K562 (cell line): ENCODE results near the gene SLC6A6. TPM values are rescaled to one million over a fixed set of nuclear protein-coding genes. Genes with fewer than 3 reads are reported as not detected.

ENCODE experiments used
- ATAC-seq: fragments of 200-7000 bp; cut with Tn5 transposase; 3 replicates; pipeline ENCODE4 v1.9.1; 2020; ENCODE audit warnings: moderate library complexity
- BruUV-seq: library from RNA; stranded (reverse); fragments of 400-500 nt; replicated peaks from 2 replicates; lab custom pipeline; 2021; lab: Mats Ljungman, UMichigan
- CTCF ChIA-PET: fragments of 300-600 bp; formaldehyde crosslinking; extraction: SDS; loops from one replicate; lab custom pipeline; 2021; ENCODE audit warnings: low intra/inter-chr PET ratio; lab: Yijun Ruan, JAX
- POLR2A ChIA-PET: fragments of 300-600, 350-650 bp; sonication (Branson Sonifier 250); formaldehyde crosslinking; extraction: SDS; loops from one replicate; lab custom pipeline; 2021; ENCODE audit warnings: antibody characterized with exemption, inconsistent platforms; lab: Yijun Ruan, JAX
- DNase-seq, 4 experiments: peaks; one replicate each; pipeline versions ENCODE4 v3.0.0 to v3.0.0-alpha.2; 2011 to 2018; ENCODE audit warnings: low spot score in 3 of 4, mixed read lengths in 3 of 4; ENCODE audit errors: extremely low read depth in 1 of 4
- FAIRE-seq: peaks from 2 replicates; lab custom pipeline; 2011; peaks lifted over from hg19 to GRCh38; lab: Jason Lieb, UNC
- H2AFZ ChIP-seq: 2 replicates; pipeline ENCODE4 v1.6.0; 2011; ENCODE audit warnings: low read depth, low read length, control low read depth, inconsistent platforms
- H3K27ac ChIP-seq: fragments of 200-600 bp; 3 replicates; pipeline ENCODE4 v1.8.0; 2011; ENCODE audit warnings: low read depth, mild to moderate bottlenecking, control low read depth, inconsistent platforms, low read length, moderate library complexity, mixed read lengths; ENCODE audit errors: extremely low read depth
- H3K27me3 ChIP-seq, 2 experiments: fragments of 300-600 bp in 1 of 2; 2 replicates in 1 of 2; 3 replicates in 1 of 2; pipeline versions ENCODE4 v1.6.0 to v1.8.0; 2011; ENCODE audit warnings: inconsistent platforms in 2 of 2, low read length in 2 of 2, mild to moderate bottlenecking in 1 of 2, mixed read lengths in 1 of 2, moderate library complexity in 1 of 2; ENCODE audit not compliant: control insufficient read depth in 2 of 2, insufficient read depth in 2 of 2
- H3K36me3 ChIP-seq: fragments of 300-600 bp; 3 replicates; pipeline ENCODE4 v1.8.0; 2011; ENCODE audit warnings: mild to moderate bottlenecking, low read length, inconsistent platforms; ENCODE audit not compliant: control insufficient read depth, insufficient read depth
- H3K4me1 ChIP-seq, 2 experiments: fragments of 200-600 bp in 1 of 2; replicated peaks in 1 of 2; 2 replicates in 1 of 2; 3 replicates in 1 of 2; pipeline versions ENCODE4 v1.5.1 to v1.8.0; 2011; ENCODE audit warnings: inconsistent platforms in 2 of 2, low read length in 2 of 2, mild to moderate bottlenecking in 1 of 2, mixed read lengths in 1 of 2, moderate library complexity in 1 of 2; ENCODE audit not compliant: control insufficient read depth in 2 of 2, insufficient read depth in 2 of 2
- H3K4me2 ChIP-seq: 2 replicates; pipeline ENCODE4 v1.6.1; 2011; ENCODE audit warnings: low read length, control low read depth, inconsistent platforms, mixed read lengths; ENCODE audit not compliant: insufficient read depth
- H3K4me3 ChIP-seq: fragments of 200-600 bp; sonication (generic), shearing (Covaris generic); 2 replicates; pipeline ENCODE4 v1.5.1; 2016; ENCODE audit warnings: control low read depth, inconsistent platforms
- H3K79me2 ChIP-seq: fragments of 200-600 bp; 3 replicates; pipeline ENCODE4 v1.8.0; 2011; ENCODE audit warnings: low read length, inconsistent platforms; ENCODE audit not compliant: control insufficient read depth, insufficient read depth
- H3K9ac ChIP-seq, 2 experiments: 2 replicates each; pipeline versions ENCODE4 v1.6.0 to v1.6.1; 2011; ENCODE audit warnings: low read depth in 2 of 2, low read length in 2 of 2, control low read depth in 1 of 2, inconsistent platforms in 1 of 2, mild to moderate bottlenecking in 1 of 2, mixed read lengths in 1 of 2; ENCODE audit not compliant: insufficient read depth in 1 of 2
- H3K9me1 ChIP-seq: one replicate; pipeline ENCODE4 v1.6.0; 2011; ENCODE audit warnings: inconsistent platforms, mild to moderate bottlenecking, low read length, moderate library complexity; ENCODE audit not compliant: control insufficient read depth, insufficient read depth
- H3K9me3 ChIP-seq: replicated peaks from 2 replicates; pipeline ENCODE4 v1.5.1; 2011; ENCODE audit warnings: low read depth, low read length, inconsistent platforms; ENCODE audit not compliant: control insufficient read depth, insufficient read depth
- H4K20me1 ChIP-seq: replicated peaks from 2 replicates; pipeline ENCODE4 v1.6.1; 2011; ENCODE audit warnings: low read length, inconsistent platforms, mixed read lengths; ENCODE audit not compliant: control insufficient read depth, insufficient read depth
- CTBP1 ChIP-seq: fragments of 450-650 bp; IDR thresholded peaks from 2 replicates; pipeline ENCODE4 v1.6.1; 2016; ENCODE audit warnings: borderline replicate concordance
- RAD21 ChIP-seq, 2 experiments: fragments of 250-450 bp in 1 of 2; fragments of 450-650 bp in 1 of 2; sonication (Bioruptor Pico) in 1 of 2; formaldehyde crosslinking in 1 of 2; IDR thresholded peaks in 1 of 2; conservative IDR thresholded peaks in 1 of 2; 2 replicates each; pipeline versions ENCODE4 v1.4.0 to v1.8.0; 2020 to 2022; ENCODE audit warnings: mild to moderate bottlenecking in 2 of 2, moderate library complexity in 1 of 2
- REST ChIP-seq, 2 experiments: fragments of 450-650 bp; formaldehyde crosslinking in 1 of 2; IDR thresholded peaks; 2 replicates each; pipeline versions ENCODE4 v1.4.0 to v1.6.1; 2014 to 2020; ENCODE audit warnings: mild to moderate bottlenecking in 2 of 2, borderline replicate concordance in 1 of 2, low read depth in 1 of 2
- SPI1 ChIP-seq: IDR thresholded peaks from 2 replicates; pipeline ENCODE4 v1.6.1; 2011; ENCODE audit warnings: low read depth, low read length, control low read depth, borderline replicate concordance
- STAT5A ChIP-seq: IDR thresholded peaks from 2 replicates; pipeline ENCODE4 v1.6.1; 2012; ENCODE audit warnings: low read length, inconsistent platforms, borderline replicate concordance
- THAP12 ChIP-seq: fragments of 250-450 bp; sonication (Bioruptor Pico); IDR thresholded peaks from 2 replicates; pipeline ENCODE4 v1.9.0; 2021; ENCODE audit warnings: mild to moderate bottlenecking, inconsistent platforms
- ZNF253 ChIP-seq: fragments of 250-450 bp; sonication (Bioruptor Pico); conservative IDR thresholded peaks from 2 replicates; pipeline ENCODE4 v1.6.1; 2021; ENCODE audit warnings: mild to moderate bottlenecking
- WGBS: fragments of 100-300 bp; shearing (Covaris generic); methylation state at CpG from one replicate; pipeline ENCODE4 v1.1.6; 2016; ENCODE audit warnings: low coverage, mixed read lengths; ENCODE audit not compliant: insufficient coverage; ENCODE audit errors: missing lambda C conversion rate; 5-methylcytosine and 5-hydroxymethylcytosine counted together
- in situ Hi-C: fragments of 300-500 bp; cut with MboI; formaldehyde crosslinking; loops from 4 replicates; pipeline ENCODE4 v1.15.0; 2018; ENCODE audit warnings: inconsistent platforms, mixed read lengths
- intact Hi-C: fragments of 100-400 bp; cut with micrococcal nuclease; formaldehyde crosslinking; loops from 2 replicates; pipeline ENCODE4 v1.14.2; 2022
- polyA plus RNA-seq, 8 experiments: library from polyadenylated mRNA; depleted of rRNA in 4 of 8; stranded (reverse) in 5 of 8; unstranded in 3 of 8; fragments of >200 nt; fragmentation: Nextera tagmentation in 2 of 8; fragmentation: Illumina TruSeq in 1 of 8; extraction: Ambion mirVana in 2 of 8; extraction: Trizol in 1 of 8; gene quantifications; 2 replicates each; pipeline versions ENCODE4 v1.2.1 to v1.2.3, GENCODE V29; 2011 to 2014; ENCODE audit warnings: inconsistent platforms in 1 of 8, missing spikeins in 1 of 8
- total RNA-seq, 7 experiments: library from RNA; depleted of rRNA in 6 of 7; stranded (reverse); fragments of >200 nt in 6 of 7; fragmentation: Illumina TruSeq in 2 of 7; extraction: Trizol in 2 of 7; gene quantifications; 2 replicates each; pipeline versions ENCODE4 v1.2.1 to v1.2.3, GENCODE V29; 2011 to 2021; ENCODE audit warnings: low replicate concordance in 1 of 7
- TF ChIP-seq, protein P1 (sequence below), 2 experiments: IDR thresholded peaks; 2 replicates each; pipeline ENCODE4 v1.6.1; 2011; ENCODE audit warnings: borderline replicate concordance in 1 of 2, control low read depth in 1 of 2, low read depth in 1 of 2, low read length in 1 of 2, mild to moderate bottlenecking in 1 of 2, mixed read lengths in 1 of 2, moderate library complexity in 1 of 2; ENCODE audit not compliant: insufficient read depth in 1 of 2, insufficient read length in 1 of 2, poor library complexity in 1 of 2, severe bottlenecking in 1 of 2; ENCODE audit errors: extremely low read depth in 1 of 2

SLC6A6 gene
- total and polyA plus RNA-seq, 9 of the 15 experiments (the other 6 are each of a cell fraction or from before 2014, with no cell fraction given), result 12.3 to 203 (median 93.2) TPM

DNA sequence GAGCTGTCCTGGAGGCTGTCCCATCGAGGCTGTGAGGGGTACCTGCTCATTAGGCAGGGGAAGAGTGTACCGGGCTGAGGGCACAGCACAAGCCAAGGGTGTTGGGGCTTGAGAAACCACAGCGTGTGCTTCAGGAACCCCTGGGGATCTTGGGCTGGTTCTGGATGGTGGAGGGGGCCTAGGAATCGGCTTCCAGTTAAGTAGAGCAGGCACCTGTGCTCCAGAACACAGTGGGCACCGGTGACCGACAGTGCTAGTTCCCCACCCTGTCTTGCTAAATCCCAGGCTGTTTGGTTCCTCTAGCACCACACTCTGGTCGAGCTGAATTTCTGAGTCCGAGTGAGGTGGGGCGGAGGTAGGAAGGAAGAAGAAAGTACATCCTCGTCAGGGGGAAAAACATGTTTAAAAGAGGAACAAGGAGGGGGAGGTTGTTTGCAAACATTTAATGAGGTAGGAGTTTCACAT is 29.1 kb downstream of the SLC6A6 start:
- ChIA-PET CTCF (no interaction called here), POLR2A (interaction anchor here (0.6 to 2.7 kb wide), 8 partner anchors 9 to 1312 kb away, joined by 3 to 7 read pairs (median 4); no protein-coding TSS in a partner anchor)
- Histone ChIP-seq H3K9me1 (peaks cover 10% of the 10 kb centered on the region), H3K79me2 (peaks cover 100% of the 10 kb centered on the region), H3K4me1 (peaks cover 47 to 60% of the 10 kb centered on the region in 2 experiments), H3K27me3 (no peaks in the 10 kb centered on the region), H4K20me1 (peaks cover 26% of the 10 kb centered on the region), H3K9ac (peak overlapping the region; percentile 60 to 88), H3K36me3 (peaks cover 88% of the 10 kb centered on the region; the same call in 2 of the 3 replicates), H3K27ac (peak overlapping the region; percentile 80), H3K4me3 (peak overlapping the region; percentile 7; the same call in 1 of the 2 replicates), H3K9me3 (no peaks in the 10 kb centered on the region), H3K4me2 (peak overlapping the region; percentile 70), H2AFZ (no peak overlapping the region)
- DNase-seq (peak; percentile 45 to 72 (median 52)), ATAC-seq (peak; percentile 62), FAIRE-seq (no peak)
- 19% methylated on average over 10 of the region's 10 CpGs for WGBS
- in situ Hi-C loops, result no loop called here
- intact Hi-C loops, result loop anchor here (10.0 kb wide), 1 partner anchor 227 kb away; no protein-coding TSS in a partner anchor
- BruUV-seq, result no TSS peak
- TF ChIP-seq, protein P1, sequence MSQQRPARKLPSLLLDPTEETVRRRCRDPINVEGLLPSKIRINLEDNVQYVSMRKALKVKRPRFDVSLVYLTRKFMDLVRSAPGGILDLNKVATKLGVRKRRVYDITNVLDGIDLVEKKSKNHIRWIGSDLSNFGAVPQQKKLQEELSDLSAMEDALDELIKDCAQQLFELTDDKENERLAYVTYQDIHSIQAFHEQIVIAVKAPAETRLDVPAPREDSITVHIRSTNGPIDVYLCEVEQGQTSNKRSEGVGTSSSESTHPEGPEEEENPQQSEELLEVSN (IDR thresholded peaks at IDR 0.05; ENCODE audit: borderline replicate concordance in 1 of 2, extremely low read depth in 1 of 2, insufficient read depth in 1 of 2, insufficient read length in 1 of 2, low read depth in 1 of 2, low read length in 1 of 2, poor library complexity in 1 of 2, severe bottlenecking in 1 of 2), result peak in 1 of 2 experiments; percentile 1
- peak; percentile 15; the same call in 1 of the 2 replicates for TF ChIP-seq REST (IDR thresholded peaks at IDR 0.05; ENCODE audit: borderline replicate concordance)
- TF ChIP-seq REST (CRISPR knock-in tag; IDR thresholded peaks at IDR 0.05; ENCODE audit: low read depth), result no peak
- peak in 1 of 2 experiments; percentile 36; a peak in 2 of 4 replicates for TF ChIP-seq RAD21 (CRISPR knock-in tag; conservative IDR thresholded peaks at IDR 0.05 in 1 of 2, IDR thresholded peaks at IDR 0.05 in 1 of 2)
- 0 out of 2 replicates have a peak, but pooled peaks have one; percentile 20 for TF ChIP-seq ZNF253 (CRISPR knock-in tag)
- peak; percentile 21; the same call in 1 of the 2 replicates for TF ChIP-seq CTBP1
- no peak for TF ChIP-seq STAT5A
- 0 out of 2 replicates have a peak, but pooled peaks have one; percentile 49 for TF ChIP-seq THAP12 (CRISPR knock-in tag)
- peak; percentile 42; the same call in 1 of the 2 replicates for TF ChIP-seq SPI1
